K562 (cell line): ENCODE measurements around the gene RNF31.

Experiments used
- ATF1 ChIP-seq, 2 experiments: fragments of 450-650 bp in 1 of 2; IDR thresholded peaks; 2 replicates each; pipeline ENCODE4 v1.6.1; 2016; ENCODE audit warnings: missing compliant biosample characterization in 1 of 2, missing genetic modification characterization in 1 of 2
- POLR2AphosphoS5 ChIP-seq: IDR thresholded peaks from 2 replicates; pipeline ENCODE4 v1.6.1; 2011; ENCODE audit warnings: mild to moderate bottlenecking, low read depth, low read length, moderate library complexity; ENCODE audit not compliant: control insufficient read depth, insufficient read depth
- ZHX1 ChIP-seq: fragments of 150-350 bp; conservative IDR thresholded peaks from 2 replicates; pipeline ENCODE4 v1.6.1; 2014; ENCODE audit warnings: low read length
- ZNF263 ChIP-seq: sonication (generic); formaldehyde crosslinking; IDR thresholded peaks from 2 replicates; pipeline ENCODE4 v1.8.0; 2022; ENCODE audit warnings: mild to moderate bottlenecking, missing genetic modification reagents, borderline replicate concordance

DNA sequence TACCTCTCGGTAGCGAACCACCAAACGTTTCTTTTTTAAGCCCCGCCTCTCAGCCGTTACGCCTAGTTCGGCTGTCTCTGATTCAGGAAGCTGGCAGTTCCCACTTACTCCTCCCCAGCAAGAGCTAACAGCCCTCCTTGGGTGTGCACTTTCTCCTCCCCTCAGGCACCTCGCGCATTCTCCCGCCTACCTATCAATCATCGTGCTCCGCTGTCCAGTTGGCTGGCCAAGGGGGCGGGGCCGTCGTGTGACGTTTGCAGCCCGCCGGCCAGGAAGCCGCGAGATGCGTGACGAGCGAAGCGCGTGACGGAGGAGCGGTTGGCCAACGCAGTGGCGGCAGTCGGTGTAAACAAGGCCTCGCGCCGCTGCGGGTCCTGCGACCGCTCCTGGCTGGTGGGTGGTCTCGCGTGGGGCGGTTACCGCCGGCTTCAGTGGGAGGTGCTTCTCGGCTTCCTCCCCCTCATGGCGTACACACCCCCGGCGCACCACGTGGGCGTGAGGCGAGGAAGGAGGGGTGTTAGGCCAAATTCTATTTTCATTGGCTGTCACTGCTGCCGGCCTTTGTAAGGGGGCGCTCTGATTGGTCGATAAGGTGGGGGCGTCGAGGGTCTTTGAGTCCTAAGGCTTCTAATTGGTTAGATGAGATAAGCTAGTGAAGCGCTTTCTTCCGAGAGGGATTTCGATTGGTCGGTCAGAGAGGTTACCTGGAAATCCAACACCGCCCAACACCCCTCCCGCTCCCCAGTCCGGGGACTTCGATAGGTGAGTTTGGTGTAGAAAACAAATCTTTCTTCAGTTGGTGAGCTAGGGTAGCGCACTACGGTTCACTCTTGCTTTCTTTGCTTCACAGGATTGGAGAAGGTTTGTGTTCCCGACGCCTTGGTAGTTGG lies 32.5 kb upstream of the RNF31 start, which contains the start of the genes DCAF11 and NRL:
- no peak; the same call in none of the 2 replicates for TF ChIP-seq POLR2AphosphoS5
- no peak for TF ChIP-seq ZNF263
- no peak for TF ChIP-seq ZHX1
- peak; percentile 71; the same call in 1 of the 2 replicates for TF ChIP-seq ATF1 (CRISPR knock-in tag; IDR thresholded peaks at IDR 0.05)
- peak; percentile 98 for TF ChIP-seq ATF1 (tag; IDR thresholded peaks at IDR 0.05)
